Stimulated activated CD4-positive, alpha-beta T cell treated with anti-CD3 and anti-CD28 coated beads, Interleukin-15, amount 100 ng/mL, for 24 hours (primary cell): Measurements from ENCODE around the gene CHD5.

Experiments
- DNase-seq: peaks from one replicate; pipeline ENCODE4 v3.0.0-alpha.2; 2020

The CHD5 gene

GRCh38 chr1:6130036-6130435 lies 50.1 kb downstream of the CHD5 start:
- DNase-seq, result no peak

GRCh38 chr1:6129313-6129712 lies 50.8 kb downstream of the CHD5 start:
- no peak for DNase-seq

- DNase-seq, result no peak
These were observed 51.6 kb downstream of the CHD5 start for GRCh38 chr1:6128276-6129081.

- DNase-seq, result peak; percentile 84
These were observed 52.4 kb downstream of the CHD5 start for GRCh38 chr1:6127587-6128163.

GRCh38 chr1:6126521-6127067 lies 53.5 kb downstream of the CHD5 start:
- DNase-seq, result no peak

GRCh38 chr1:6126028-6126427 lies 54.1 kb downstream of the CHD5 start:
- no peak for DNase-seq

GRCh38 chr1:6125366-6125765 lies 54.8 kb downstream of the CHD5 start:
- no peak for DNase-seq

- no peak for DNase-seq
These were observed 55.3 kb downstream of the CHD5 start for GRCh38 chr1:6124746-6125365.

- no peak for DNase-seq
These were observed 55.8 kb downstream of the CHD5 start for GRCh38 chr1:6124341-6124740.

- no peak for DNase-seq
These were observed 56.3 kb downstream of the CHD5 start for GRCh38 chr1:6123816-6124215.

GRCh38 chr1:6123083-6123482 lies 57.0 kb downstream of the CHD5 start:
- no peak for DNase-seq

GRCh38 chr1:6121651-6122370 lies 58.3 kb downstream of the CHD5 start:
- DNase-seq, result no peak

- no peak for DNase-seq
These were observed 59.1 kb downstream of the CHD5 start for GRCh38 chr1:6121021-6121421.

- no peak for DNase-seq
These were observed 61.7 kb downstream of the CHD5 start for GRCh38 chr1:6118415-6118814.

- DNase-seq, result no peak
These were observed 62.5 kb downstream of the CHD5 start for GRCh38 chr1:6117624-6118023.

- no peak for DNase-seq
These were observed 63.1 kb downstream of the CHD5 start for GRCh38 chr1:6117064-6117463.

- no peak for DNase-seq
These were observed 64.0 kb downstream of the CHD5 start for GRCh38 chr1:6116137-6116536.

- DNase-seq, result no peak
These were observed 66.4 kb downstream of the CHD5 start for GRCh38 chr1:6113745-6114144.

- DNase-seq, result no peak
These were observed 67.0 kb downstream of the CHD5 start for GRCh38 chr1:6113116-6113515.

- DNase-seq, result no peak
These were observed 67.5 kb downstream of the CHD5 start for GRCh38 chr1:6112690-6113005.

- no peak for DNase-seq
These were observed 68.0 kb downstream of the CHD5 start for GRCh38 chr1:6111991-6112689.

- DNase-seq, result no peak
These were observed 68.5 kb downstream of the CHD5 start for GRCh38 chr1:6111571-6111970.

GRCh38 chr1:6110326-6110725 lies 69.8 kb downstream of the CHD5 start:
- DNase-seq, result no peak
